Myocyte (in vitro differentiated cells): Measurements from ENCODE around the gene CYSRT1. TPM values are rescaled to one million over a fixed set of nuclear protein-coding genes. Genes with fewer than 3 reads are reported as not detected.

Experiments used
- DNase-seq: peaks from one replicate; pipeline ENCODE4 v3.0.0-alpha.2; 2012; ENCODE audit warnings: low read depth
- polyA plus RNA-seq: library from polyadenylated mRNA; unstranded; fragments of >200 nt; gene quantifications from one replicate; pipeline ENCODE4 v1.2.1, GENCODE V29; 2012; ENCODE audit warnings: missing spikeins
- total RNA-seq: library from RNA; depleted of rRNA; stranded (reverse); fragments of >200 nt; gene quantifications from 2 replicates; pipeline ENCODE4 v1.2.3, GENCODE V29; 2014

CYSRT1 gene, protein sequence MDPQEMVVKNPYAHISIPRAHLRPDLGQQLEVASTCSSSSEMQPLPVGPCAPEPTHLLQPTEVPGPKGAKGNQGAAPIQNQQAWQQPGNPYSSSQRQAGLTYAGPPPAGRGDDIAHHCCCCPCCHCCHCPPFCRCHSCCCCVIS
- 1.4 and 2.0 TPM in 2 replicates for total RNA-seq
- 2.8 TPM for polyA plus RNA-seq

DNA sequence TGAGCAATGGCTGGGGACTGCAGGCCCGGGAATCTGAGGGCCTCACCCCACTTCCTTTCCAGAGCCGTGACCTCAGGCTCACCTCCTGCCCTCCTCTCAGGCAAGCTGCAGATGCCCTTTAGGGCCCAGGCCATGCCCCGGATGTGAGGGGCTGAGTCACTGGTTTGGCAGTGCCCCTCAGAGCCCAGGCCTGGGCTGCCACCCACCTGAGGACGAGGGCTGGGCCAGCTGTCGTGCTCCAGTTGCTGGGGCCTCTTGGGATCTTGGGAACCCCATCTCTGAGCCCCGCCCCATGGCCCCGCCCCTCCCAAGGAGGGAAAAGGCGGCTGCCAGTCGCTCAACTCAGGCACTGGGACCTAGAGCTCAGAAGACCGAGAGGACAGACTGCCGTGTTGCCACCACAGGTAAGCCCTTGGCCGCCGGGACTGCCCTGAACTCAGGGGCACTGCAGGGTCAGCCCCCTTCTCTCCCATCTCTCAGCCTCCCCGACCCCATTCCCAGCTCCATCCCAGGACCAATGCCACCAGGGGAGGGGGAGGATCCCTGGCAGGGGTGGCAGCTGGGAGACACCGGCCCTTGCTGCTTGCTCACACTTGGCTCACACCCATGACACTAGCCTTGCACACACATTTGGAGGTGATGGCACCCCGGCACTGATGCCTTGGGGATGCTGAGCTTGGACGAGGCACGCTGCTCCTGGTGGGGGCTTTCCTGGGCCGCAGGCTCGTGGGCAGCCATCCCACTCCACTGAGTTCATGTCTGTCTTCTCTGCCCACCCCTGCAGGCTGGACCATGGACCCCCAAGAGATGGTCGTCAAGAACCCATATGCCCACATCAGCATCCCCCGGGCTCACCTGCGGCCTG, at the start of gene CYSRT1:
TSS of gene CYSRT1 (plus strand) at position 345 of the 865 bp plus-strand sequence. CDS start at position 793, 448 bp downstream.
- peak; percentile 46 for DNase-seq

DNA sequence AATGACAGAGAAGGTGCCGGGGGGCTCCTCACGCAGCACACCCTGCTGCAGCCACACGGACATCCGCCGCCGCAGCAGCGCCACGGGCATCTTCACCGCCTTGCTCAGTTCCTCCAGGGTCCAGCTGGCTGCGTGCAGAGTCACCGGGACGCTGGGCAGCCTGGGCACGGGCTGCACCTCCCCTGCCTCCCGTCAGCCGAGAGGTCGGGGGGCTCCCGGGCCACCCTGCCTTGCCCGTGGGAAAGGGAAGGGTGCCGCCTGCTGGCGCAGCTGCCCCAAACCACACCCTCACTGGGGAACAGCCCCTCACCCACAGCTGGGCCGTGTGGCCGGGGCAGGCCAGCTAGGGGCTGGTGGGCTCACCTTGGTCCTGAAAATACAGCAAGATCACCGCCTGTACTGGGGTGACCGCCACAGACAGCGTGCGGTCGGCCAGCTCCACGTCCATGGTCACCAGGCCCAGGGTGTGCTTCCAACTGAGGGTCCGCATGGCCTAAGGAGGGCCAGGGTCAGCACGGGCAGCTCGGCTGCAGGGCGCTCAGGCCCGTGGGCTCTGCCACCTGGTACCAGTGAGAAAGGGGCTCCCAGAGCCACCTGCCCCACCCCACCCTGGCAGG, 49.5 kb upstream of the CYSRT1 start:
- DNase-seq = no peak

DNA sequence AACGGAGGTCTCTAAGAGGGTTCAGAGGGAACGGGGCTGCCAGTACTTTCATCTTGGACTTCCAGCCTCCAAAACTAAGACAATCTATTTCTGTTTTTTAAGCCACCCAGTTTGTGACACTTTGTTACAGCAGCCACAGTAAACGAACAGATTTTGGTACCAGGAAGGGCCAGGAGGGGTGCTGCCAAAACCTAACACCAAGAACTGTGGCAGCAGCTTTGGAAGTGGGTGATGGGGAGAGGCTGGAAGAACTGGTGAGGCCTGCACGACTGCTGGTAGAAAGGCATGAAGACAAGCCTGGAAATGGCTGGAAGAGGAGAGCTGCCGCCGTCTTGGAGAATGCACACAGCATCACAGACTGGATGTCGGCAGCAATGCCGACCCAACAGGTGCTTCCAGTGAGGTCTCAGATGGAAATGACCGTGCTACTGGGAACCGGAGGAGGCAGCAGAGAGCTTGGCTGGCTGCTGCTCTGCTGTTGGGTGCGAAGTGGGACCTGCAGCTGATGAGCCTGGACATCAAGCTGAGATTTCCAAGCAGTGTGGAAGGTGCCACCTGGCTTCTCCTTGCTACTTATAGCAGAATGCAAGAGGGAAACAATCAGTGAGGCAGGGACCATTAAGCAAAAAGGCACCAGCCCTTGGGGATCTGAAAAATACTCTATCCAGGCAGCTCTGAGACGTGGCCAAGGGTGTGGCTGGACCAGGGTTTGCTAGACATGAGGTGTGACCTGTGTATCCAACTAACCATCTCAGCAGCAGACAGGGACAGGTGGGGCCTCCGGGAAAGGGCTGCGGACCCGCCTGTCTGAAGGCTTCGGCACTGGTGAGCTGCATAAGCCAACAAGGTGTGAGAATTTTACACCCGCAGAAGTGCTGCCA, 48.4 kb upstream of the CYSRT1 start:
- DNase-seq = peak; percentile 66

DNA sequence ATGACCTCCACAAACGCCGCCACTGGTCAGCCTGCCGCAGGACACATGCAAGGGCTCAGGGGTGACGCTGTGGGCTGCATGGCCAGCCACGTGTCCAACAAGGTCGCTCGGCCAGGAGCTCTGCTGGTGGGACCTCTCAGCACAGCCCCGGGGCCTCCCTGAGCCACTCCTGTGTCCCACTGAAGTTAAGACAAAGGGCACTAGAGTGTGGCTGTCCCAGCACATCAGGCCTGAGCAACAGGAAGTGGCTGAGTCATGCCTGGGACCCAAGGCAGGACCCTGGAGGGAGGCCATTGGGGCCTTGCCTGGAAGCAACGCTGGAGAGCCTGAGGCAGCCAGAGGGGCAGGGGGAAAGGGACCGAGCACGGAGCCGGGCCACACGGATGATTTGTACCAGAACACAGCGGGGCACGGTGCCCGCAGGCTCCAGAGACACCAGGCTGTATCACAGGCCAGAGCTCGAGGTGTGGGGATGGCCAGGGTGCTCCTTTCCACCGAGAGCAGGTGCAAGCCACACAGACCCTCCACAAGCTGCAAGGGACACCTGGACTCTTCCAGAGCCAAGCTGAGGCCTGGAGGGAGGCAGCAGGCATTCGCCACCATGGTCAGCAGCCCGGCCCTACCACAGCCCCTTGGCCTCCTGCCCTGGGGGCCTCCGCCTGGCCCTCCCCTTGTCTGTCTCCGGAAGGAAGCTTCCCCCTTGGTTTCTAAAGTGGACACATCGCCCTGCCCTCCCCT, 46.6 kb upstream of the CYSRT1 start:
- no peak for DNase-seq

DNA sequence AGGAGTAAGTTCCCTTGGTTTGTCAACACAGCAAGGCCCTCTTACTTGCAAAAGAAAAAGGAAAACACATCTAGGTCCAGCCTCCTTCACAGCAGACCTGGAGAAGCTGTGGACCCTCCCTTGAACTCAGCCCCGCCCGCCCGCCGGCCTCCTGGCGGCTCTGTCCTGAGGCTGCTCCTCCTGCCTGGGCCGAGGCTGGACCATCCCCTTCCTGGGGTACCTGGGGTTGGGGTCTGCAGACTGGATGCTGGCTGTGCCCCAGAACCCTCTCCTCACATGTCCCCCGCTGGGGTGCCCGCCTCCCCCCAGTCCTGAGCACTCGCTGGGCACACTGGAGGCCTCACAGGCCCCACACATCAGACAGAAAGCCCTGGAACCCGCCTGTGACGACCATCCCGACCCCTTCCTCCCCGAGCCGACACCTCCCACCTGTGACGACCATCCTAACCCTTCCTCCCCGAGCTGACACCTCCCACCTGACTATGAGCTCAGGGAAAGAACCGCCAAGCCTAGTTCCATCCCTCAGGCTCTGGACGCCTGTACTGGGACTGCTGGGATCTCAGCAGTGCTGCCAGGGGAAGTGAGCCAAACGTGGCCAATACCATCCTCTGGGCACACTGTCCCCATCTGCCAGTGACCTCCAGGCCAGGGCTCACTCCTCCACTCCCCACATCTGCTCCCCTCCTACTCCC, 45.9 kb upstream of the CYSRT1 start:
- DNase-seq = no peak

DNA sequence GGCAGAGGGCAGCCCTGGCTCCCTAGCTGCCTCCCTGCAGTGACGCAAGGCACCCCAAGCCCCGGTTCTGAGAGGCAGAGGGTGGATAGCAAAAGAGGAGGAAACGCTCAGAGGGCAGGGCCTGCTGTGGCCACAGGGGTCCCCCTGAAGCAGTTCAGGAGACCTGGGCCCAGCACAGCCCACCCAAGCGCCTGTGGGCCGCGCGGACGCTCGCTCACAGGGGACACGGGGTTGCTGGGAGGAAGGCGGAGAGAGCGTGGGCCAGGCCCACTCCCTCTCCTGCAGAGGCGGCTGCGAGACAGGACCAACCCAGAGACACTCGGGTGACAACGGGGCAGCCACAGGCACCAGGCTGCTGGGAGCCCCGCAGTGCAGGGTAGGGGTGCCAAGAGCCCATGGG, 45.2 kb upstream of the CYSRT1 start:
- DNase-seq = no peak

DNA sequence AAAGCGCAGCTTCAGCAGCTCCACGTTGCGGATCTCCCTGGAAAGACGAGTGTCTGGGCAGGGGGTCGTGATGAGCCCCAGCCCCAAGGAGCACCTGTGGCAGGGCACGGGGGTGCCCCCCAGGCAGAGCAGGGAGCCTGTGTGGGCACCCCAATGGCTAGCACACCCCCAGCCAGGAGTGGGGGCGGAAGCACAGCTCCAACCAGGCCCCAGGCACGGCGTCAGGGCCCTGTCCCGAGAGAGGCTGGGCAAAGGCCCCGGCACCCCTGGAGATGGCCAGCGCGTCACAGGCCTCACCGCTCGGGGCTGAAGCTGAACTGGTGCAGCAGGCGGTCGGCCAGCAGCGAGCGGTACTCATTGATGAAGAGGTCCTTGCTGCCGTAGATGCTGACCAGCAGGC, 44.5 kb upstream of the CYSRT1 start:
- DNase-seq = no peak

DNA sequence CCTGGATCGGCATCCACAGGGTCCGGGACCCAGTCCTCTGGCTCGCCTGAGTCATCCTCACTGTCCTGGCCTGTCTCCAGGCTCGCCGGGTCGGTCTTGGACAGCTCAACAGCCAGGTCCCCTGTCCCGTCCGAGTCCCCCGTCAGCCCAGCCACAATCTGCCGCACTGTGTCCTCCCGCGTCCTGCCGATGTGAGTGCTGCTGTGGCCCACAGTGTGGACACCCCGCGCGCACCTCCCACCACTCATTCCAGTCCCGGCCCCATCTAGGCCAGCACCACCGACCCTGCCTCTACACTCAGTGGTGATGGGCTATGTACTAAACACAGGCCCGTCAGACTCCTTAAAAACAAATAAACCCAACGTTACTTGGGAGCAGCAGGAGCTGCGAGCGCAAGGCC, 43.3 kb upstream of the CYSRT1 start:
- no peak for DNase-seq

DNA sequence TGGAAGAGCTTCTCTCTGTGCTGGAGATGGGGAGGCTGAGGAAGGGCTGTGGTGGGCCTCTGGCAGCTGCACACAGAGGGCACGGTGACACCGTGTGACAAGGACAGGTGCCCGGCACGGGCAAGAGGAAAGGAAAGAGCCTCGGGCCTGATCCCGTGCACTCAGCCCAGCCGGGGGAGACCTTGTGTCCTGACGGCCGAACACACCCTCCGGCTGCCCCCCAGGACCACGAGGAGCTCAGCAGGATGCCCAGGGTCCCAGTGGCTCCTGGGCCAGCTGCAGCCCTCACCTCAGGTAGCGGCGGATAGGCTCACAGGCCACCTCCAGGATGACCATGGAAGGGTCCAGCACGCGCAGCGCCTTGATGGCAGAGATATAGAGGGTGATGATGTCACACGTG, 42.1 kb upstream of the CYSRT1 start:
- DNase-seq = no peak

DNA sequence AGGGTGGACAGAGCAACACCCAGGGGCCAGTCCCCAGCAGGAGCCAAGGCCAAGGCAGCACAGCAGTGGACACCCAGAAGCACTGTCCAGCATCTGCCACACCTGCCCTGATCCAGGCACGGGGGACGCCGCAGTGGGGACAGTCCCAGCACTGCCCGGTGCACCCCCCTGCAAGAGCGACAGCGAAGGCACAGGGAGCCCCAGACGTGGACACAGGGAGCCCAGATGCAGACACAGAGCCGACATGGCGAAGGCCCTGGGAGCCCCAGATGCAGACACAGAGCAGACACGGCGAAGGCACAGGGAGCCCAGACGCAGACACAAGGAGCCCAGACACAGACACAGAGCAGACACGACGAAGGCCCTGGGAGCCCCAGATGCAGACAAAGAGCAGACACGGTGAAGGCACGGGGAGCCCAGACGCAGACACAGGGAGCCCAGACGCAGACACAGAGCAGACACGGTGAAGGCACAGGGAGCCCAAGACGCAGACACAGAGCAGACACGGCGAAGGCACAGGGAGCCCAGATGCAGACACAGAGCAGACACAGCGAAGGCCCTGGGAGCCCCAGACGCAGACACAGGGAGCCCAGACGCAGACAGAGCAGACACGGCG, 40.9 kb upstream of the CYSRT1 start:
- no peak for DNase-seq

DNA sequence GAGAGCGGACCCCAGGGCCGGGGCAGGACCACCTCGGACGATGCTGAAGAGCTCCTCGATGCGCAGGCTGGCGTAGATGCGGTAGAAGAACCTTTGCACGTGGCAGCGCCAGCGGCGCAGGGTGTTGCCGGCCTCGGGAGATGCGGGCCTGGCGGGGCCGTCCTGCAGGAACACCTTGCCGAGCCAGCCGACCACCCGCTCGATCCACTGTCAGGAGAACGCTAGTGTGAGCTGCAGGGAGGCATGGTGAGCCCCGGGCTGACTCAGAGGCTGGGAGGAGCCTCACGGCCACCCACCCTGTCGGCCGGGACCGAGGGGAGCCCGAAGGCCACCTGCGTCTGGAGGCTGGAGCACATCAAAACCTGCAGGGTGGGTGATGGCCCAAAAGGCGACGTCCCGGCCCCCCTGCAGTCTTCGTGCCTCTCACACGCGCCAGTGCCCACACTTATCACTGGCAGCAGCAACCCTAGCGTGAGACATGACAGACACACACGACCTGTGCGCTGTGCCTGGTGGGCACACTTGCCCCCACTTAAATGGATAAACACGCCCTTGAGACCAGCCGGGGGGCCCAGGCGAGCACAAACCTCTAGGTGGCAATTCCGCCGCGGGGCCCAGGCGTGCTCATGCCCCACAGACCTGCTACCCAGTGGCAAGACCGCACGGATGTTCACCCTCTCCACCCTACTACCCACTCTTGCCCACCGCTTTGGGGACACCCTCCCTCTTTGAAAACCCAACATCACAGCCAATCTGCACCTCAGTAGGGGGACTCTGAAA, 39.9 kb upstream of the CYSRT1 start:
- DNase-seq = no peak

DNA sequence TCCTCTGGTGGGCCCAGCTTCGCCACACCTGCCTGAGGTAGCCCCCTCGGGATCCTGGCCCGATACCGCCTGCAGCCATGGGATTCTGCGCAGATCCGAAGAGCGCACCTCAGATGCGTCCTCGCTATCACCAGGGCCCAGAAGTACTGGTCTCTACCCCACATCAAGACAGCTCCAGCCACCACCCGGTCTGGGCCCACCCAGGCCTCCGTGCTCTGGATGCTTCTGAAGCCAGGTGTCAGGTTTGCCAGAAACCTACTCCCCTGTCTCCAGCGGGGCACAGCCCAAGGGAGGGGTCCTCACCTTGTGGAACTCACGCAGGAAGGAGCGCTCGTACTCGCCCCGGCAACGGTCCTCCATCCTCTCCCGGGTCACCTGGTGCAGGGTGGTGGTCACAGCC, 39.1 kb upstream of the CYSRT1 start:
- no peak for DNase-seq

DNA sequence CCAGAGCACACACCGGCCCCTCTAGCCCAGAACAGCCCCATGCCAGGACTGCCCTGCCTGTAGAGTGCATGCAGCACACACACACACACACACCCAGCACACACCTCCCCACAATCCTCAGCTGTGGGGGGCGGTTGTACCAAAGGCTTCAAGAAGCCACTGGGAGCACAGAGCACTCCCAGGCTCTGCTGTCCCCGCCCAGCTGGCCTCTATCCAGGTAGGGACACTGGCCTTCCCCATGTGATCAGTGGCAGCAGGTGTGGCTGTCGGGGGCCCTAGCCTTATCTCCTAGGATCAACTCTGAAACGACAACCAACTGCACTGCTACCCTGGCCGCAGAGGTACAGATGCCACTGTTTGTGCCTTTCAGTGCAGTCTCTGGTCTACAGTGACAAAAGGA, 38.6 kb upstream of the CYSRT1 start:
- DNase-seq = peak; percentile 32

DNA sequence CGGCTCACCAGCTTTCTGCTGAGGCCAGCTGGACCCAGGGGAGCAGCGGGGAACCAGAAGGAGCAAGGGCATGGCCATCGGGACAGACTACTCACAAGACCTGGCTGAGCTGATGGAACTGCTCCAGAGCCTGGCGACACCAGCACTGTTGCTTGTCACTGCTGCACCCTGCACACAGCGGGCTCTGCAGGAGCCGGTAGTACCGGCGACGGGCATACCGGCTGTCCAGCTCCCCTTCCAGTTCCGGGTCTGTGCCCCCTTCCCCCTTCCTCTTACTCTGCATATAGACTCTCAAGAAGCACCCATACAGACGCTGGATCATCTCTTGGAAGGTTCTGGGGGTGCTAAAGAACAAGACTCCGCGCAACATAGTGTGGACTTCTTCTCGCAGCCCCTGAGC, 37.6 kb upstream of the CYSRT1 start:
- no peak for DNase-seq

DNA sequence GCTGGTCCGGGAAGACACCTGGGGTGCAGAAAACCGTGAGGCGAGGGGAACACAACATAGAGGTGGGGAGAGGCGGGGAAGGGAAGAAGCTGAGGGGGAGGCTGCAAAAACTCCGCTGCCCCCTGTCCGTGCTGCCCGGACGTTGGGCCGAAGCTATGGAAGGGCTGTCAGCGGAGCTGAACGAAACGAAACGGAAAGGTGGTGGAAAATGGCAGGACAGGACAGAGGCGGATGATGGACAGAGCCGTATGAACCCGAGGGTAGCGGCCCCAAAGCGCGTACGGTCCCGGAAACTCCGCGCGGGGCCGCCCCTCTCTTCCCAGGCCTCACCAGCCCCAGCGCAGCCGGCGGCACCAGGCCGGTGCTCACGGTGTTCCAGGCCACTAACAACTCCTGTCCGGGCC, 36.9 kb upstream of the CYSRT1 start:
- no peak for DNase-seq

DNA sequence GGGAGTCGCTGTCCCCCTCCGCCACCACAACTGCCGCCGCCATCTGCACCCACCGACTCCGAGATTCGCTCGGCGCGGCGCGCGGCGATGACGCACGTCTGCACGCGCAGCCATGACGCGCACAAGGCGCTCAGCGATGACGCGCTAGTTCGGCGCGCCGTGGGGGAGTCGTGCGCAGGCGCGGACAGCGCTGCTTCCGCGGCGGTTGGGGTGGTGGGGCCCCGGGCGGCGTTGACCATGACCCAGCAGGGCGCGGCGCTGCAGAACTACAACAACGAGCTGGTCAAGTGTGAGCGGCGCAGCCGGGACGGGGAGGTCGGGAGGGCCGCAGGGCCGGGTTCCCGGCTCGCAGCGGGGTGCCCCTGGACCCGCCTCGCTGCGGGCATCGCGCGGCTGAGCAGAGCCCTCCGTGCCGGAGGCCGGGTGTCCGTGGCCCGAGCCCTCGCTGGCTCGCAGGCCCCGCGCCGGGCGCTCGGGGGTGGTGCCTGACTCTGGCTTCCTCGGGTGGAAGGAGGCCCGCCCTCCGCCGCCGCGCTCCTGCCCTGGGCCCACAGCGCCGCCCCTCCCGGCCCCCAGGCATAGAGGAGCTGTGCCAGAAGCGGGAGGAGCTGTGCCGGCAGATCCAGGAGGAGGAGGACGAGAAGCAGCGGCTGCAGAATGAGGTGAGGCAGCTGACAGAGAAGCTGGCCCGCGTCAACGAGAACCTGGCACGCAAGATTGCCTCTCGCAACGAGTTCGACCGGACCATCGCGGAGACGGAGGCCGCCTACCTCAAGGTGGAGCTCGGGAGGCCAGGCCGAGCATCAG, 36.3 kb upstream of the CYSRT1 start, which contains the start of the genes ANAPC2 and SSNA1:
TSS of gene ANAPC2 (minus strand) at position 71 of the 807 bp plus-strand sequence. CDS start at position 43, 28 bp downstream.
TSS of gene SSNA1 (plus strand) at position 187 of the 807 bp plus-strand sequence. CDS start at position 238, 51 bp downstream.
- DNase-seq = peak; percentile 94
